22Rv1 (cell line): Measurements from ENCODE around the gene GAGE13.
A peak's percentile ranks its signal among the peaks of the same experiment; 100 is the strongest.

Source experiments
- ZFX ChIP-seq: fragments of 450-650 bp; IDR thresholded peaks from 2 replicates; pipeline ENCODE4 v1.6.1; 2017; ENCODE audit warnings: antibody characterized with exemption, borderline replicate concordance
- TF ChIP-seq, protein P1 (sequence below): fragments of 450-650 bp; IDR thresholded peaks from 2 replicates; pipeline ENCODE4 v1.5.1; 2017; ENCODE audit warnings: mild to moderate bottlenecking

DNA sequence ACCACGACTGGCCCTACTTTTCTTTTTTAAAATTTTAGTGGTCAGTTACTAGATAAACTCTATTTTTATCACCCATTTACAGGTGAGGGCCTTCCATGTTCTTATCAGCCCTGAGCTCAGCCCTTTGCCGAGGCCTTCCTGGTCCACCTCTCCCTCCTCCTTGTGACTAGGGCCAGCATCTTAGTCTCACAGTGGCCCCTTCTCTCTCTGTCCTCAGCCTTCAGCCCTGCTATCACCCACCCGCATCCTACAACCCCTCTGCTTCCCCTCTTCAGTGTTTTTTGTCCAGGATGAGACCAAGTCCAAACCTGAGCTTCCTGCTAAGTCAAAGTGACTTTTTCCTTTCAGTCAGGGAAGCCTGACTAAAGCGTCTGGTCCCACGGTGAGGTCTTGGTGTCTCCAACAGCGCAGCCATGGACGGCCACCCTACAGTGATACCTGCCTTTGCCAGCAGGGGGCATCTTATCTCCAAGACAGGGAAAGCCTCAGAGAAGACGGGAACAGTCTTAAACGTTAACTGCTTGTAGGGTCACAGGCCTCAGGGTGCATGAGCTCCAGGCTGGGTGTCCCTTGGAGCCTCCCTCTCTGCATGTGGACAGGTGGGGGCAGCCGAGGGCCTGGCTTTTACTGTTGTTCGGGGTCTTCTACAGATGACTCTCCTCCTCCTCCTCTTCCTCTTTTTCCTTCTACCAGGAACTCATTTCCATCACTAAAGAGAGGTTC lies 39.6 kb upstream of the GAGE13 start:
- TF ChIP-seq, protein P1, sequence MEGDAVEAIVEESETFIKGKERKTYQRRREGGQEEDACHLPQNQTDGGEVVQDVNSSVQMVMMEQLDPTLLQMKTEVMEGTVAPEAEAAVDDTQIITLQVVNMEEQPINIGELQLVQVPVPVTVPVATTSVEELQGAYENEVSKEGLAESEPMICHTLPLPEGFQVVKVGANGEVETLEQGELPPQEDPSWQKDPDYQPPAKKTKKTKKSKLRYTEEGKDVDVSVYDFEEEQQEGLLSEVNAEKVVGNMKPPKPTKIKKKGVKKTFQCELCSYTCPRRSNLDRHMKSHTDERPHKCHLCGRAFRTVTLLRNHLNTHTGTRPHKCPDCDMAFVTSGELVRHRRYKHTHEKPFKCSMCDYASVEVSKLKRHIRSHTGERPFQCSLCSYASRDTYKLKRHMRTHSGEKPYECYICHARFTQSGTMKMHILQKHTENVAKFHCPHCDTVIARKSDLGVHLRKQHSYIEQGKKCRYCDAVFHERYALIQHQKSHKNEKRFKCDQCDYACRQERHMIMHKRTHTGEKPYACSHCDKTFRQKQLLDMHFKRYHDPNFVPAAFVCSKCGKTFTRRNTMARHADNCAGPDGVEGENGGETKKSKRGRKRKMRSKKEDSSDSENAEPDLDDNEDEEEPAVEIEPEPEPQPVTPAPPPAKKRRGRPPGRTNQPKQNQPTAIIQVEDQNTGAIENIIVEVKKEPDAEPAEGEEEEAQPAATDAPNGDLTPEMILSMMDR: peak; percentile 75
- no peak for TF ChIP-seq ZFX
